ENCODE measurements around the gene TEKT2. TPM values are rescaled to one million over a fixed set of nuclear protein-coding genes. Genes with fewer than 3 reads are reported as not detected.

The TEKT2 gene
- total RNA-seq, 1 donor from 2014 or later: 0.25 TPM

GRCh38 chr1:36092166-36092797 lies 8.4 kb downstream of the TEKT2 start:
- H3K27me3 ChIP-seq (ENCODE audit: control insufficient read depth, insufficient read depth, low read length): no peaks in the 10 kb centered on the region
- peaks cover 10% of the 10 kb centered on the region for H3K36me3 ChIP-seq (ENCODE audit: control insufficient read depth, insufficient read depth, low read length)
- no peak overlapping the region for H3K4me3 ChIP-seq (ENCODE audit: low read depth, low read length)
- no peak for TF ChIP-seq CTCF (IDR thresholded peaks at IDR 0.05; ENCODE audit: insufficient read depth, low read length, poor library complexity, severe bottlenecking)
- DNase-seq (ENCODE audit: low read depth): no peak

GRCh38 chr1:36092798-36093185 lies 8.9 kb downstream of the TEKT2 start:
- Histone ChIP-seq H3K36me3 (ENCODE audit: control insufficient read depth, insufficient read depth, low read length) (peaks cover 10% of the 10 kb centered on the region), H3K4me3 (ENCODE audit: low read depth, low read length) (no peak overlapping the region), H3K27me3 (ENCODE audit: control insufficient read depth, insufficient read depth, low read length) (no peaks in the 10 kb centered on the region)
- DNase-seq (ENCODE audit: low read depth): no peak
- TF ChIP-seq CTCF (IDR thresholded peaks at IDR 0.05; ENCODE audit: insufficient read depth, low read length, poor library complexity, severe bottlenecking): no peak

- Histone ChIP-seq H3K4me3 (ENCODE audit: low read depth, low read length) (no peak overlapping the region), H3K27me3 (ENCODE audit: control insufficient read depth, insufficient read depth, low read length) (no peaks in the 10 kb centered on the region), H3K36me3 (ENCODE audit: control insufficient read depth, insufficient read depth, low read length) (peaks cover 10% of the 10 kb centered on the region)
- DNase-seq (ENCODE audit: low read depth): no peak
- TF ChIP-seq CTCF (IDR thresholded peaks at IDR 0.05; ENCODE audit: insufficient read depth, low read length, poor library complexity, severe bottlenecking): no peak
Measured at GRCh38 chr1:36093226-36093625, 9.3 kb downstream of the TEKT2 start.

GRCh38 chr1:36093929-36094328 lies 10.0 kb downstream of the TEKT2 start:
- peaks cover 10% of the 10 kb centered on the region for H3K36me3 ChIP-seq (ENCODE audit: control insufficient read depth, insufficient read depth, low read length)
- H3K4me3 ChIP-seq (ENCODE audit: low read depth, low read length): no peak overlapping the region
- TF ChIP-seq CTCF (IDR thresholded peaks at IDR 0.05; ENCODE audit: insufficient read depth, low read length, poor library complexity, severe bottlenecking): no peak
- H3K27me3 ChIP-seq (ENCODE audit: control insufficient read depth, insufficient read depth, low read length): no peaks in the 10 kb centered on the region
- no peak for DNase-seq (ENCODE audit: low read depth)

GRCh38 chr1:36094621-36095061 lies 10.7 kb downstream of the TEKT2 start:
- peaks cover 10% of the 10 kb centered on the region for H3K36me3 ChIP-seq (ENCODE audit: control insufficient read depth, insufficient read depth, low read length)
- no peaks in the 10 kb centered on the region for H3K27me3 ChIP-seq (ENCODE audit: control insufficient read depth, insufficient read depth, low read length)
- H3K4me3 ChIP-seq (ENCODE audit: low read depth, low read length): no peak overlapping the region
- DNase-seq (ENCODE audit: low read depth): no peak
- no peak for TF ChIP-seq CTCF (IDR thresholded peaks at IDR 0.05; ENCODE audit: insufficient read depth, low read length, poor library complexity, severe bottlenecking)

Measured in kidney epithelial cell (primary cell).